HCT116 (cell line): ENCODE results near the gene MADD. TPM values are rescaled to one million over a fixed set of nuclear protein-coding genes. Genes with fewer than 3 reads are reported as not detected.

Experiments used
- ATAC-seq: fragments of 200-7000 bp; cut with Tn5 transposase; 2 replicates; pipeline ENCODE4 v1.9.1; 2020; ENCODE audit warnings: mild to moderate bottlenecking, moderate library complexity
- BruUV-seq: library from RNA; stranded (reverse); fragments of 400-500 nt; replicated peaks from 2 replicates; lab custom pipeline; 2021; lab: Mats Ljungman, UMichigan
- CTCF ChIA-PET: fragments of 300-600 bp; sonication (Branson Sonifier 250); formaldehyde crosslinking; loops from one replicate; lab custom pipeline; 2021; ENCODE audit warnings: antibody characterized with exemption; lab: Charles Lee
- POLR2A ChIA-PET: fragments of 300-600, 350-600 bp; sonication (Branson Sonifier 250); formaldehyde crosslinking; loops from one replicate; lab custom pipeline; 2021; ENCODE audit warnings: antibody characterized with exemption; lab: Charles Lee
- RAD21 ChIA-PET, 2 experiments: fragments of 300-600 bp; sonication (Branson Sonifier 250); formaldehyde crosslinking; loops; one replicate each; lab custom pipeline; 2023; ENCODE audit warnings: low total read pairs in 2 of 2; ENCODE audit not compliant: uncharacterized antibody in 2 of 2, unreplicated experiment in 2 of 2, low non-redundant PET in 1 of 2; lab: Charles Lee
- DNase-seq: peaks from one replicate; pipeline ENCODE4 v3.0.0-alpha.2; 2010; ENCODE audit warnings: low read depth, low spot score
- H2AFZ ChIP-seq: fragments of 200-600 bp; shearing (Covaris generic), sonication (generic); 2 replicates; pipeline ENCODE4 v1.6.1; 2017; ENCODE audit warnings: low read depth, mixed run types, mixed read lengths, antibody characterized with exemption, low read length; ENCODE audit not compliant: poor library complexity, severe bottlenecking
- H3K27ac ChIP-seq: 2 replicates; pipeline ENCODE4 v1.5.1; 2012; ENCODE audit warnings: low read depth, low read length
- H3K27me3 ChIP-seq: fragments of 200-600 bp; sonication (generic); 2 replicates; pipeline ENCODE4 v1.6.1; 2016; ENCODE audit warnings: mixed run types, low read length, mixed read lengths; ENCODE audit not compliant: insufficient read depth
- H3K36me3 ChIP-seq, 2 experiments: fragments of 200-500 bp in 1 of 2; fragments of 200-600 bp in 1 of 2; sonication (Bioruptor generic) in 1 of 2; sonication (generic) in 1 of 2; 2 replicates each; pipeline versions ENCODE4 v1.5.1 to v1.6.1; 2014 to 2016; ENCODE audit warnings: low read length in 2 of 2, inconsistent platforms in 1 of 2, mixed read lengths in 1 of 2, mixed run types in 1 of 2; ENCODE audit not compliant: insufficient read depth in 2 of 2, control insufficient read depth in 1 of 2
- H3K4me1 ChIP-seq, 2 experiments: fragments of 200-600 bp in 1 of 2; sonication (generic) in 1 of 2; 2 replicates each; pipeline versions ENCODE4 v1.5.1 to v1.6.1; 2012 to 2017; ENCODE audit warnings: low read length in 2 of 2, inconsistent platforms in 1 of 2, mild to moderate bottlenecking in 1 of 2, mixed read lengths in 1 of 2, mixed run types in 1 of 2, moderate library complexity in 1 of 2; ENCODE audit not compliant: insufficient read depth in 2 of 2, control insufficient read depth in 1 of 2
- H3K4me2 ChIP-seq: fragments of 200-600 bp; sonication (generic); 2 replicates; pipeline ENCODE4 v1.6.1; 2017; ENCODE audit warnings: mixed run types, low read length, mixed read lengths
- H3K4me3 ChIP-seq, 2 experiments: fragments of 200-600 bp in 1 of 2; sonication (generic) in 1 of 2; replicated peaks in 1 of 2; 2 replicates each; pipeline ENCODE4 v1.5.1; 2011 to 2016; ENCODE audit warnings: low read length in 2 of 2, control low read depth in 1 of 2, low read depth in 1 of 2, mild to moderate bottlenecking in 1 of 2, mixed read lengths in 1 of 2, mixed run types in 1 of 2
- H3K79me2 ChIP-seq: fragments of 200-600 bp; sonication (generic); 2 replicates; pipeline ENCODE4 v1.6.1; 2017; ENCODE audit warnings: mild to moderate bottlenecking, mixed run types, low read length, moderate library complexity, mixed read lengths; ENCODE audit not compliant: insufficient read depth
- H3K9ac ChIP-seq: fragments of 200-600 bp; sonication (generic); 2 replicates; pipeline ENCODE4 v1.6.1; 2016; ENCODE audit warnings: low read length, mixed read lengths
- H3K9me2 ChIP-seq: fragments of 200-600 bp; sonication (generic), shearing (Covaris generic); 2 replicates; pipeline ENCODE4 v1.6.1; 2017; ENCODE audit warnings: mixed run types, mild to moderate bottlenecking, moderate library complexity; ENCODE audit not compliant: insufficient read depth
- H3K9me3 ChIP-seq, 2 experiments: fragments of 200-500 bp in 1 of 2; fragments of 200-600 bp in 1 of 2; sonication (Bioruptor generic) in 1 of 2; sonication (generic) in 1 of 2; 2 replicates each; pipeline ENCODE4 v1.6.1; 2014 to 2017; ENCODE audit warnings: low read length in 2 of 2, mixed read lengths in 2 of 2, inconsistent platforms in 1 of 2, low read depth in 1 of 2, mild to moderate bottlenecking in 1 of 2, mixed run types in 1 of 2, moderate library complexity in 1 of 2; ENCODE audit not compliant: control insufficient read depth in 1 of 2, insufficient read depth in 1 of 2
- H4K20me1 ChIP-seq: fragments of 200-600 bp; sonication (generic), shearing (Covaris generic); 2 replicates; pipeline ENCODE4 v1.6.1; 2017; ENCODE audit warnings: mixed run types, mild to moderate bottlenecking, moderate library complexity; ENCODE audit not compliant: insufficient read depth
- CBX3 ChIP-seq: IDR thresholded peaks from 2 replicates; pipeline ENCODE4 v1.6.1; 2012; ENCODE audit warnings: low read depth
- CEBPB ChIP-seq: IDR thresholded peaks from 2 replicates; pipeline ENCODE4 v1.6.1; 2012; ENCODE audit warnings: low read depth
- EGR1 ChIP-seq: IDR thresholded peaks from 2 replicates; pipeline ENCODE4 v1.6.1; 2012; ENCODE audit warnings: low read depth
- ELF1 ChIP-seq: IDR thresholded peaks from 2 replicates; pipeline ENCODE4 v1.6.1; 2012; ENCODE audit warnings: low read depth, borderline replicate concordance
- EZH2 ChIP-seq: fragments of 200-600 bp; sonication (generic); IDR thresholded peaks from 2 replicates; pipeline ENCODE4 v1.6.1; 2017; ENCODE audit warnings: antibody characterized with exemption, mixed run types
- EZH2phosphoT487 ChIP-seq: fragments of 200-600 bp; IDR thresholded peaks from 2 replicates; pipeline ENCODE4 v1.6.1; 2018; ENCODE audit warnings: antibody characterized with exemption, borderline replicate concordance
- POLR2A ChIP-seq: IDR thresholded peaks from 2 replicates; pipeline ENCODE4 v1.7.0; 2011; ENCODE audit warnings: borderline replicate concordance; ENCODE audit not compliant: insufficient read depth, insufficient read length; ENCODE audit errors: extremely low read depth
- POLR2AphosphoS5 ChIP-seq: IDR thresholded peaks from 2 replicates; pipeline ENCODE4 v1.6.1; 2011; ENCODE audit warnings: mild to moderate bottlenecking, low read depth, low read length, moderate library complexity
- SIN3A ChIP-seq: IDR thresholded peaks from 2 replicates; pipeline ENCODE4 v1.6.1; 2012; ENCODE audit warnings: low read depth
- SP1 ChIP-seq: IDR thresholded peaks from 2 replicates; pipeline ENCODE4 v1.6.1; 2012; ENCODE audit warnings: low read depth
- TCF7L2 ChIP-seq: IDR thresholded peaks from 2 replicates; pipeline ENCODE4 v1.7.0; 2011; ENCODE audit warnings: borderline replicate concordance, inconsistent platforms; ENCODE audit not compliant: insufficient read depth, insufficient read length; ENCODE audit errors: extremely low read depth
- ZFX ChIP-seq: fragments of 450-650 bp; IDR thresholded peaks from 2 replicates; pipeline ENCODE4 v1.6.1; 2017
- ZNF274 ChIP-seq: fragments of 200-500 bp; sonication (Bioruptor generic); IDR thresholded peaks from 2 replicates; pipeline ENCODE4 v1.6.1; 2014; ENCODE audit warnings: mild to moderate bottlenecking, low read depth, low read length, inconsistent platforms
- intact Hi-C: fragments of 100-400 bp; cut with micrococcal nuclease; formaldehyde crosslinking; loops from 2 replicates; pipeline ENCODE4 v1.10.0; 2022
- total RNA-seq: library from RNA; stranded (reverse); gene quantifications from one replicate; pipeline ENCODE4 v1.2.1, GENCODE V29; 2021; ENCODE audit not compliant: unreplicated experiment
- TF ChIP-seq, protein P1 (sequence below): IDR thresholded peaks from 2 replicates; pipeline ENCODE4 v1.6.1; 2012
- TF ChIP-seq, protein P2 (sequence below): IDR thresholded peaks from 2 replicates; pipeline ENCODE4 v1.6.1; 2012; ENCODE audit warnings: low read depth

MADD gene
- total RNA-seq, 1 experiment from 2014 or later, result 37.1 TPM

DNA sequence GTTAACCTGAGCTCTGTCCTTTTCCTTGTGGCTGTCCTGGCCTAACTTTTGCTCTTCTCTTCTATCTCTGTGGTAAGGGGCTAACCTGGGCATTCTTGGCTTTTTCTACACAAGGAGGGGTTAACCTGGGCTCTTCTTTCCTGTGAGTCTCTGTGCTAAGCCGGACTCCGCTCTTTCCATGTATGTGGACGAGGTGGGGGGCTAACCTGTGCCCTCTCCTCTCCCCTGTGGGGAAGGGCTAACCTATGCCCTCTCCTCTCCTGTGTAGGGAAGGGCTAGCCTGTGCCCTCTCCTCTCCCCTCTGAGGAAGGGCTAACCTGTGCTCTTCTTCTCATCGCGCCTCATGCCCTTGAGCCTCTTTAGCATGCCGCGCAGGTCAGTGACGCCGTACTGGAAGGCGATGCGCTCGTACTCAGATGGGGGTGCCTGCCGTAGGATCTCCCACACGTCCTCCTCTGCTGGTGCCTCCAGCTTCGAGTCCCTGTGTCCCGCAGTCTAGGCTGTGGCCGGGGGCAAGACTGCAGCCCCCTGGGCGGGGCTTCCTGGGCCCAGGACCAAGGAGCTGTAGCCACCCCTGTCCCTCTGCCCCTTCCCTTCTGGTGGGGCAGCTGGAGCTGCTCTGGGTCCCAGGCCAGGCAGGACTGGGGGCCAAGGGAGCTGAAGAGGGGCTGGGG lies 76.1 kb downstream of the MADD start (continued):
- no peak for TF ChIP-seq POLR2A

DNA sequence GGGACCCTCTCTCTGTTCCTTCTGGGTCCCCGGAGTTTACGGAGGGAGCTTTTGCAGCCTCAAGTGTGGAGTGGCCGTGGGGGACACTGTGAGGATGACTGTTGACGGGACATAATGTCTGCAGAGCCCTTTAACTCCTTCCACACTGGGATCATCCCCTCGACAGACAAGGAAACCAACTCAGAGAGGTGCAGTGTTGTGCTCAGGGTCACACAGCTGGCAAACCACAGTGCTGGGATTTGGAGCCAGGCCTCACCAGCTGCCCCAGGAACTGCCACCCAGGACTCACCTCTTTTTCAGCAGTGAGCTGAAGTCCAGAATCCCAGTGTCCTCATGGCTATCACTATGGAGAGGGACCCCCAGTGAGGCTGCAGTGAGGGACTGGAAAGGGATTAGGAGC lies 77.2 kb downstream of the MADD start:
- H3K4me2 ChIP-seq, result no peak overlapping the region
- no peaks in the 10 kb centered on the region for H3K9me2 ChIP-seq
- H3K36me3 ChIP-seq, result no peaks in the 10 kb centered on the region
- no peak overlapping the region for H3K27ac ChIP-seq
- TF ChIP-seq CEBPB (no peak), POLR2A (no peak)
- CTCF ChIA-PET, result no interaction called here
- H2AFZ ChIP-seq, result no peak overlapping the region
- no TSS peak for BruUV-seq
- POLR2A ChIA-PET, result no interaction called here
- ATAC-seq (no peak), DNase-seq (no peak)
- H3K27me3 ChIP-seq, result no peaks in the 10 kb centered on the region
- RAD21 ChIA-PET, result no interaction called here
- no peak overlapping the region for H3K4me3 ChIP-seq
- no peaks in the 10 kb centered on the region for H3K79me2 ChIP-seq
- H3K9ac ChIP-seq, result no peak overlapping the region
- no peaks in the 10 kb centered on the region for H3K9me3 ChIP-seq
- H3K4me1 ChIP-seq, result no peaks in the 10 kb centered on the region
- intact Hi-C loops, result no loop called here
- H4K20me1 ChIP-seq, result no peaks in the 10 kb centered on the region

DNA sequence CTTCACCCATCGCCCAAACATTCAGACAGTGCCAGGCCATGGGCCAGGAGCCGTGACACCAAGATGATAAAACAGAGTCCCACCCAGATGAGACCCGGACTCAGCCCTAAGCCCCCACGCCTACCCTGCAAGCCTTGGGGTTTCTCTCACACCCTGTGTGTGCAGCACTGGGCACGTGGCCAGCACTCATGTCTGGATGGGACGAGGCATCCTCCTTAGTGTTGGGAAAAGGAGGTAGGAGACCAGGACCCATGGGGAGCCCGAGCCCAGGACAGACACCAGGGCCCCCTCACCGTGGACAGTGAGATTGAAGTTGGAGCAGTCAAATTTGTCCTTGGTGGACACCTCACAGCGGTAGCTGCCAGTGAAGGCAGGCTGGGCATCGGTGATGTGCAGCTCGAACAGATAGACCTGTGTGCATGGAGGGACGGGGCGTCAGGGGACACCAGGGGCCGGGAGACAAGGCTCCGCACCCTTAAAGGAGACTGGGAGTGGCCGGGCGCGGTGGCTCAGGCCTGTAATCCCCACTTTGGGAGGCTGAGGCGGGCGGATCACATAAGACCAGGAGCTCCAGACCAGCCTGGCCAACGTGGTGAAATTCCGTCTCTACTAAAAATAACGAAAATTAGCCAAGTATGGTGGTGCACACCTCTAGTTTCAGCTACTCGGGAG lies 78.3 kb downstream of the MADD start:
- Histone ChIP-seq H3K9me2 (no peaks in the 10 kb centered on the region), H4K20me1 (no peaks in the 10 kb centered on the region), H3K4me1 (no peaks in the 10 kb centered on the region), H3K4me2 (no peak overlapping the region), H3K9me3 (no peaks in the 10 kb centered on the region), H3K9ac (no peak overlapping the region), H3K4me3 (no peak overlapping the region), H3K27me3 (no peaks in the 10 kb centered on the region), H3K79me2 (no peaks in the 10 kb centered on the region), H3K36me3 (no peaks in the 10 kb centered on the region), H3K27ac (no peak overlapping the region), H2AFZ (no peak overlapping the region)
- DNase-seq (no peak), ATAC-seq (no peak)
- RAD21 ChIA-PET, result no interaction called here
- intact Hi-C loops, result no loop called here
- CTCF ChIA-PET, result no interaction called here
- BruUV-seq, result no TSS peak
- POLR2A ChIA-PET, result no interaction called here
- no peak for TF ChIP-seq POLR2AphosphoS5
- TF ChIP-seq ELF1, result no peak
- no peak for TF ChIP-seq EZH2
- TF ChIP-seq, protein P1, sequence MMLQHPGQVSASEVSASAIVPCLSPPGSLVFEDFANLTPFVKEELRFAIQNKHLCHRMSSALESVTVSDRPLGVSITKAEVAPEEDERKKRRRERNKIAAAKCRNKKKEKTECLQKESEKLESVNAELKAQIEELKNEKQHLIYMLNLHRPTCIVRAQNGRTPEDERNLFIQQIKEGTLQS, result no peak
- TF ChIP-seq ZFX, result no peak
- no peak for TF ChIP-seq SIN3A
- TF ChIP-seq, protein P2, sequence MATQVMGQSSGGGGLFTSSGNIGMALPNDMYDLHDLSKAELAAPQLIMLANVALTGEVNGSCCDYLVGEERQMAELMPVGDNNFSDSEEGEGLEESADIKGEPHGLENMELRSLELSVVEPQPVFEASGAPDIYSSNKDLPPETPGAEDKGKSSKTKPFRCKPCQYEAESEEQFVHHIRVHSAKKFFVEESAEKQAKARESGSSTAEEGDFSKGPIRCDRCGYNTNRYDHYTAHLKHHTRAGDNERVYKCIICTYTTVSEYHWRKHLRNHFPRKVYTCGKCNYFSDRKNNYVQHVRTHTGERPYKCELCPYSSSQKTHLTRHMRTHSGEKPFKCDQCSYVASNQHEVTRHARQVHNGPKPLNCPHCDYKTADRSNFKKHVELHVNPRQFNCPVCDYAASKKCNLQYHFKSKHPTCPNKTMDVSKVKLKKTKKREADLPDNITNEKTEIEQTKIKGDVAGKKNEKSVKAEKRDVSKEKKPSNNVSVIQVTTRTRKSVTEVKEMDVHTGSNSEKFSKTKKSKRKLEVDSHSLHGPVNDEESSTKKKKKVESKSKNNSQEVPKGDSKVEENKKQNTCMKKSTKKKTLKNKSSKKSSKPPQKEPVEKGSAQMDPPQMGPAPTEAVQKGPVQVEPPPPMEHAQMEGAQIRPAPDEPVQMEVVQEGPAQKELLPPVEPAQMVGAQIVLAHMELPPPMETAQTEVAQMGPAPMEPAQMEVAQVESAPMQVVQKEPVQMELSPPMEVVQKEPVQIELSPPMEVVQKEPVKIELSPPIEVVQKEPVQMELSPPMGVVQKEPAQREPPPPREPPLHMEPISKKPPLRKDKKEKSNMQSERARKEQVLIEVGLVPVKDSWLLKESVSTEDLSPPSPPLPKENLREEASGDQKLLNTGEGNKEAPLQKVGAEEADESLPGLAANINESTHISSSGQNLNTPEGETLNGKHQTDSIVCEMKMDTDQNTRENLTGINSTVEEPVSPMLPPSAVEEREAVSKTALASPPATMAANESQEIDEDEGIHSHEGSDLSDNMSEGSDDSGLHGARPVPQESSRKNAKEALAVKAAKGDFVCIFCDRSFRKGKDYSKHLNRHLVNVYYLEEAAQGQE, result no peak
- no peak for TF ChIP-seq TCF7L2
- TF ChIP-seq EGR1, result no peak
- no peak for TF ChIP-seq EZH2phosphoT487
- no peak for TF ChIP-seq SP1
- no peak for TF ChIP-seq CBX3
- TF ChIP-seq ZNF274, result no peak
